ENCODE data around the gene PTGES2. TPM values are rescaled to one million over a fixed set of nuclear protein-coding genes. Genes with fewer than 3 reads are reported as not detected.

The PTGES2 gene
- total and polyA plus RNA-seq, 4 donors: 22.8 to 41.1 (median 31.5) TPM

DNA sequence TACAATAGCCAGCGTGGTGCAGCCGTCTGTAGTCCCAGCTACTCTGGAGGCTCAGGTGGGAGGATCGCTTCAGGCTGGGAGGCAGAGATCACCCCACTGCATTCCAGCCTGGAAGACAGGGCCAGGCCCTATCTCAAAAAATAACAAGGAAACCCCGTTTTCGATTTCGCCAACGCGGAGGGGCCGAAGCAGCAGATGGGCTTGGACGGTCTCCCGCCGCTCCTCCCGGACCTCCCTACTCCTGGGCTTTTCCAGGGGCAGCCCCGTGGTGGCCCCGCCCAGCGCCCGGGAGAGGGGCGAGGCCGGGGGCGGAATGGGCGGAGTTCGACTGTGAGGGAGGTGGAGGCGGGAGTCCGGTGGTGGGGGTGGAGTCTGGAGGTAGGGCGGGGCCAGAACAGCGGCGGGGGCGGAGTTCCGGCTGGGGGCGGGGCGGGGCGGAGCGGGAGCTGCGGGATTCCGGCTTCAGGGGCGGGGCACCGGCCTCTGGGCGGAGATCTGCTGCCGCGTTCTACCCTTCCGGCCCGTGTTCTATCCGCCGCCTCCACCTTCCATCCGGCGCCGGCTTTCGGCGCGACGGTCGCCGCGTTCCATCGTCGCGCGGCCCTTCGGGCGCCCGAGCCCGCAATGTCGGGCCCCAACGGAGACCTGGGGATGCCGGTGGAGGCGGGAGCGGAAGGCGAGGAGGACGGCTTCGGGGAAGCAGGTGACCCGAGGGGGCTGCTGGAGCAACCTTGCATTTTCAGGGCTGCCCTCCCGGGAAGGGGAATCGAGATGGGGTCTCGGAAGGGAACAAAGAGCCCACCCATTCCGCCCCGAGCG is 32.5 kb upstream of the PTGES2 start, which contains the start of gene BBLN:
TSS of gene BBLN (plus strand) at position 482 of the 819 bp plus-strand sequence. CDS start at position 625, 143 bp downstream.
- no peaks in the 10 kb centered on the region for H3K27me3 ChIP-seq (ENCODE audit: control insufficient read depth in 4 of 4, insufficient read depth in 4 of 4, low read length in 3 of 4)
- H3K27ac ChIP-seq (ENCODE audit: low read depth in 1 of 2, low read length in 2 of 2): peak within 1 kb of the TSS; percentile 44 to 70
- H3K36me3 ChIP-seq (ENCODE audit: control insufficient read depth in 4 of 4, insufficient read depth in 3 of 4, low read depth in 1 of 4, low read length in 3 of 4): peaks cover 0 to 14% (median 3%) of the 10 kb centered on the region in 4 donors
- peak within 1 kb of the TSS in 1 of 2 donors; percentile 55 for H3K9ac ChIP-seq (ENCODE audit: low read depth in 1 of 2, low read length in 2 of 2)
- H3K4me1 ChIP-seq (ENCODE audit: control insufficient read depth in 4 of 4, insufficient read depth in 4 of 4, low read length in 3 of 4): peaks cover 3 to 16% (median 7%) of the 10 kb centered on the region in 4 donors
- TF ChIP-seq JUND (IDR thresholded peaks at IDR 0.05) (no peak), FOXA2 (IDR thresholded peaks at IDR 0.05) (no peak), FOXA1 (IDR thresholded peaks at IDR 0.05) (no peak), SP1 (IDR thresholded peaks at IDR 0.05) (peak; percentile 70), GABPA (IDR thresholded peaks at IDR 0.05 in 1 of 2, conservative IDR thresholded peaks at IDR 0.05 in 1 of 2) (peak in 1 of 2 donors; percentile 68), RAD21 (IDR thresholded peaks at IDR 0.05) (no peak), RXRA (IDR thresholded peaks at IDR 0.05) (no peak), YY1 (IDR thresholded peaks at IDR 0.05) (no peak), NR2F2 (IDR thresholded peaks at IDR 0.05) (no peak), HNF4G (IDR thresholded peaks at IDR 0.05) (no peak), HNF4A (conservative IDR thresholded peaks at IDR 0.05) (no peak), EGR1 (IDR thresholded peaks at IDR 0.05; ENCODE audit: low read depth in 2 of 2) (peak; percentile 56 to 78), TAF1 (conservative IDR thresholded peaks at IDR 0.05) (no peak)
- TF ChIP-seq, protein P1, sequence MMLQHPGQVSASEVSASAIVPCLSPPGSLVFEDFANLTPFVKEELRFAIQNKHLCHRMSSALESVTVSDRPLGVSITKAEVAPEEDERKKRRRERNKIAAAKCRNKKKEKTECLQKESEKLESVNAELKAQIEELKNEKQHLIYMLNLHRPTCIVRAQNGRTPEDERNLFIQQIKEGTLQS (IDR thresholded peaks at IDR 0.05): no peak
- TF ChIP-seq, protein P2, sequence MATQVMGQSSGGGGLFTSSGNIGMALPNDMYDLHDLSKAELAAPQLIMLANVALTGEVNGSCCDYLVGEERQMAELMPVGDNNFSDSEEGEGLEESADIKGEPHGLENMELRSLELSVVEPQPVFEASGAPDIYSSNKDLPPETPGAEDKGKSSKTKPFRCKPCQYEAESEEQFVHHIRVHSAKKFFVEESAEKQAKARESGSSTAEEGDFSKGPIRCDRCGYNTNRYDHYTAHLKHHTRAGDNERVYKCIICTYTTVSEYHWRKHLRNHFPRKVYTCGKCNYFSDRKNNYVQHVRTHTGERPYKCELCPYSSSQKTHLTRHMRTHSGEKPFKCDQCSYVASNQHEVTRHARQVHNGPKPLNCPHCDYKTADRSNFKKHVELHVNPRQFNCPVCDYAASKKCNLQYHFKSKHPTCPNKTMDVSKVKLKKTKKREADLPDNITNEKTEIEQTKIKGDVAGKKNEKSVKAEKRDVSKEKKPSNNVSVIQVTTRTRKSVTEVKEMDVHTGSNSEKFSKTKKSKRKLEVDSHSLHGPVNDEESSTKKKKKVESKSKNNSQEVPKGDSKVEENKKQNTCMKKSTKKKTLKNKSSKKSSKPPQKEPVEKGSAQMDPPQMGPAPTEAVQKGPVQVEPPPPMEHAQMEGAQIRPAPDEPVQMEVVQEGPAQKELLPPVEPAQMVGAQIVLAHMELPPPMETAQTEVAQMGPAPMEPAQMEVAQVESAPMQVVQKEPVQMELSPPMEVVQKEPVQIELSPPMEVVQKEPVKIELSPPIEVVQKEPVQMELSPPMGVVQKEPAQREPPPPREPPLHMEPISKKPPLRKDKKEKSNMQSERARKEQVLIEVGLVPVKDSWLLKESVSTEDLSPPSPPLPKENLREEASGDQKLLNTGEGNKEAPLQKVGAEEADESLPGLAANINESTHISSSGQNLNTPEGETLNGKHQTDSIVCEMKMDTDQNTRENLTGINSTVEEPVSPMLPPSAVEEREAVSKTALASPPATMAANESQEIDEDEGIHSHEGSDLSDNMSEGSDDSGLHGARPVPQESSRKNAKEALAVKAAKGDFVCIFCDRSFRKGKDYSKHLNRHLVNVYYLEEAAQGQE (IDR thresholded peaks at IDR 0.05): no peak
- TF ChIP-seq, protein P3, sequence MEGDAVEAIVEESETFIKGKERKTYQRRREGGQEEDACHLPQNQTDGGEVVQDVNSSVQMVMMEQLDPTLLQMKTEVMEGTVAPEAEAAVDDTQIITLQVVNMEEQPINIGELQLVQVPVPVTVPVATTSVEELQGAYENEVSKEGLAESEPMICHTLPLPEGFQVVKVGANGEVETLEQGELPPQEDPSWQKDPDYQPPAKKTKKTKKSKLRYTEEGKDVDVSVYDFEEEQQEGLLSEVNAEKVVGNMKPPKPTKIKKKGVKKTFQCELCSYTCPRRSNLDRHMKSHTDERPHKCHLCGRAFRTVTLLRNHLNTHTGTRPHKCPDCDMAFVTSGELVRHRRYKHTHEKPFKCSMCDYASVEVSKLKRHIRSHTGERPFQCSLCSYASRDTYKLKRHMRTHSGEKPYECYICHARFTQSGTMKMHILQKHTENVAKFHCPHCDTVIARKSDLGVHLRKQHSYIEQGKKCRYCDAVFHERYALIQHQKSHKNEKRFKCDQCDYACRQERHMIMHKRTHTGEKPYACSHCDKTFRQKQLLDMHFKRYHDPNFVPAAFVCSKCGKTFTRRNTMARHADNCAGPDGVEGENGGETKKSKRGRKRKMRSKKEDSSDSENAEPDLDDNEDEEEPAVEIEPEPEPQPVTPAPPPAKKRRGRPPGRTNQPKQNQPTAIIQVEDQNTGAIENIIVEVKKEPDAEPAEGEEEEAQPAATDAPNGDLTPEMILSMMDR (IDR thresholded peaks at IDR 0.05; ENCODE audit: low read depth, low read length, missing input control): no peak
- TF ChIP-seq, protein P4, sequence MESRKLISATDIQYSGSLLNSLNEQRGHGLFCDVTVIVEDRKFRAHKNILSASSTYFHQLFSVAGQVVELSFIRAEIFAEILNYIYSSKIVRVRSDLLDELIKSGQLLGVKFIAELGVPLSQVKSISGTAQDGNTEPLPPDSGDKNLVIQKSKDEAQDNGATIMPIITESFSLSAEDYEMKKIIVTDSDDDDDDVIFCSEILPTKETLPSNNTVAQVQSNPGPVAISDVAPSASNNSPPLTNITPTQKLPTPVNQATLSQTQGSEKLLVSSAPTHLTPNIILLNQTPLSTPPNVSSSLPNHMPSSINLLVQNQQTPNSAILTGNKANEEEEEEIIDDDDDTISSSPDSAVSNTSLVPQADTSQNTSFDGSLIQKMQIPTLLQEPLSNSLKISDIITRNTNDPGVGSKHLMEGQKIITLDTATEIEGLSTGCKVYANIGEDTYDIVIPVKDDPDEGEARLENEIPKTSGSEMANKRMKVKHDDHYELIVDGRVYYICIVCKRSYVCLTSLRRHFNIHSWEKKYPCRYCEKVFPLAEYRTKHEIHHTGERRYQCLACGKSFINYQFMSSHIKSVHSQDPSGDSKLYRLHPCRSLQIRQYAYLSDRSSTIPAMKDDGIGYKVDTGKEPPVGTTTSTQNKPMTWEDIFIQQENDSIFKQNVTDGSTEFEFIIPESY (IDR thresholded peaks at IDR 0.05): no peak
- TF ChIP-seq, protein P5, sequence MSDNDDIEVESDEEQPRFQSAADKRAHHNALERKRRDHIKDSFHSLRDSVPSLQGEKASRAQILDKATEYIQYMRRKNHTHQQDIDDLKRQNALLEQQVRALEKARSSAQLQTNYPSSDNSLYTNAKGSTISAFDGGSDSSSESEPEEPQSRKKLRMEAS (IDR thresholded peaks at IDR 0.05): no peak
- peak; percentile 99 for DNase-seq (ENCODE audit: low spot score)
- WGBS: under 1% methylated on average over 77 of the region's 77 CpGs
- peak within 1 kb of the TSS; percentile 58 to 81 (median 61) for H3K4me3 ChIP-seq (ENCODE audit: low read depth in 1 of 3, low read length in 3 of 3)
- no peaks in the 10 kb centered on the region for H3K9me3 ChIP-seq (ENCODE audit: control insufficient read depth in 4 of 4, low read length in 3 of 4)
